DND-41 (cell line): Measurements from ENCODE around the gene ADD2.

Source experiments
- ATAC-seq: fragments of 200-7000 bp; cut with Tn5 transposase; 3 replicates; pipeline ENCODE4 v1.9.1; 2021; ENCODE audit warnings: low read depth; ENCODE audit not compliant: insufficient read depth
- DNase-seq: peaks from one replicate; pipeline ENCODE4 v3.0.0-alpha.2; 2020
- H2AFZ ChIP-seq: 2 replicates; pipeline ENCODE4 v1.6.0; 2012; ENCODE audit warnings: low read depth, low read length
- H3K27ac ChIP-seq: 2 replicates; pipeline ENCODE4 v1.5.1; 2012; ENCODE audit warnings: low read length, inconsistent platforms
- H3K27me3 ChIP-seq: fragments of 200-600 bp; sonication (generic); 2 replicates; pipeline ENCODE4 v1.6.0; 2012; ENCODE audit warnings: low read length, mild to moderate bottlenecking, inconsistent platforms; ENCODE audit not compliant: insufficient read depth, poor library complexity
- H3K36me3 ChIP-seq: 2 replicates; pipeline ENCODE4 v1.5.1; 2012; ENCODE audit warnings: low read length, inconsistent platforms; ENCODE audit not compliant: insufficient read depth
- H3K4me1 ChIP-seq: 2 replicates; pipeline ENCODE4 v1.5.1; 2012; ENCODE audit warnings: mild to moderate bottlenecking, low read length; ENCODE audit not compliant: insufficient read depth
- H3K4me2 ChIP-seq: 2 replicates; pipeline ENCODE4 v1.6.0; 2012; ENCODE audit warnings: mild to moderate bottlenecking, moderate library complexity, low read length, inconsistent platforms; ENCODE audit not compliant: insufficient read depth
- H3K4me3 ChIP-seq, 2 experiments: fragments of 200-600 bp in 1 of 2; shearing (Covaris generic) in 1 of 2; 2 replicates each; pipeline ENCODE4 v1.5.1; 2012 to 2016; ENCODE audit warnings: inconsistent platforms in 2 of 2, low read length in 2 of 2, mild to moderate bottlenecking in 2 of 2, low read depth in 1 of 2, moderate library complexity in 1 of 2
- H3K79me2 ChIP-seq: 2 replicates; pipeline ENCODE4 v1.6.0; 2012; ENCODE audit warnings: low read length, inconsistent platforms; ENCODE audit not compliant: insufficient read depth
- H3K9ac ChIP-seq: 2 replicates; pipeline ENCODE4 v1.6.0; 2012; ENCODE audit warnings: low read depth, mild to moderate bottlenecking, inconsistent platforms, low read length, moderate library complexity
- H3K9me3 ChIP-seq: 2 replicates; pipeline ENCODE4 v1.5.1; 2012; ENCODE audit warnings: low read length, moderate library complexity, mild to moderate bottlenecking, inconsistent platforms; ENCODE audit not compliant: insufficient read depth, severe bottlenecking
- H4K20me1 ChIP-seq: 2 replicates; pipeline ENCODE4 v1.6.0; 2012; ENCODE audit warnings: low read length; ENCODE audit not compliant: insufficient read depth
- EZH2 ChIP-seq: IDR thresholded peaks from 3 replicates; pipeline ENCODE4 v1.6.1; 2012; ENCODE audit warnings: borderline replicate concordance, low read depth, mild to moderate bottlenecking, moderate library complexity, low read length, inconsistent platforms; ENCODE audit not compliant: severe bottlenecking
- TF ChIP-seq, protein P1 (sequence below): IDR thresholded peaks from 2 replicates; pipeline ENCODE4 v1.5.1; 2012; ENCODE audit warnings: borderline replicate concordance, low read length, moderate library complexity, mild to moderate bottlenecking; ENCODE audit not compliant: poor library complexity, severe bottlenecking; ENCODE audit errors: extremely low read depth

The ADD2 gene

DNA sequence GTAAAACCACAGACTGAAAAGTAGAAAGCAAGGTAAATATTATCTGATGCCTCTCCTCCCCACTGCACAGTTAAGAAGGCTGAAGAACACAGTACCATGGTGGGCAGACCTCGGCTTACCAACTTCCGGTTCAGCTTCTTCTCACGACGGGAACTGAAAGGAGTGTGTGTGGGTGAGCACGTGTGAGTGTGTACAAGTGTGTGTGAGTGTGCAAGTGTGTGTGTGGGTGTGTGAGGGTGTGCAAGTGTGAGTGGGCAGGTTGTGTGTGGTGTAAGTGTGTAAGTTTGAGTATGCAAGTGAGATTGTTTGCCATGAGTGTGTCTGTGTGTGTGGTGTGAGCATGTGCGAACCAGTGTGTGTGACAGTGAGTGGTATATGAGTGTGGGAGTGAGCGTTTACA, 103.5 kb downstream of the ADD2 start:
- Histone ChIP-seq H3K79me2 (no peaks in the 10 kb centered on the region), H2AFZ (peak overlapping the region; percentile 51; the same call in 1 of the 2 replicates), H3K4me1 (peaks cover 18% of the 10 kb centered on the region), H3K27me3 (no peaks in the 10 kb centered on the region), H3K27ac (peak overlapping the region; percentile 38), H3K4me2 (peak overlapping the region; percentile 10; the same call in 1 of the 2 replicates), H3K9me3 (no peaks in the 10 kb centered on the region), H4K20me1 (no peaks in the 10 kb centered on the region), H3K9ac (no peak overlapping the region), H3K4me3 (no peak overlapping the region), H3K36me3 (no peaks in the 10 kb centered on the region)
- DNase-seq (peak; percentile 71), ATAC-seq (peak; percentile 97)
- TF ChIP-seq, protein P1, sequence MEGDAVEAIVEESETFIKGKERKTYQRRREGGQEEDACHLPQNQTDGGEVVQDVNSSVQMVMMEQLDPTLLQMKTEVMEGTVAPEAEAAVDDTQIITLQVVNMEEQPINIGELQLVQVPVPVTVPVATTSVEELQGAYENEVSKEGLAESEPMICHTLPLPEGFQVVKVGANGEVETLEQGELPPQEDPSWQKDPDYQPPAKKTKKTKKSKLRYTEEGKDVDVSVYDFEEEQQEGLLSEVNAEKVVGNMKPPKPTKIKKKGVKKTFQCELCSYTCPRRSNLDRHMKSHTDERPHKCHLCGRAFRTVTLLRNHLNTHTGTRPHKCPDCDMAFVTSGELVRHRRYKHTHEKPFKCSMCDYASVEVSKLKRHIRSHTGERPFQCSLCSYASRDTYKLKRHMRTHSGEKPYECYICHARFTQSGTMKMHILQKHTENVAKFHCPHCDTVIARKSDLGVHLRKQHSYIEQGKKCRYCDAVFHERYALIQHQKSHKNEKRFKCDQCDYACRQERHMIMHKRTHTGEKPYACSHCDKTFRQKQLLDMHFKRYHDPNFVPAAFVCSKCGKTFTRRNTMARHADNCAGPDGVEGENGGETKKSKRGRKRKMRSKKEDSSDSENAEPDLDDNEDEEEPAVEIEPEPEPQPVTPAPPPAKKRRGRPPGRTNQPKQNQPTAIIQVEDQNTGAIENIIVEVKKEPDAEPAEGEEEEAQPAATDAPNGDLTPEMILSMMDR: no peak
- no peak for TF ChIP-seq EZH2

DNA sequence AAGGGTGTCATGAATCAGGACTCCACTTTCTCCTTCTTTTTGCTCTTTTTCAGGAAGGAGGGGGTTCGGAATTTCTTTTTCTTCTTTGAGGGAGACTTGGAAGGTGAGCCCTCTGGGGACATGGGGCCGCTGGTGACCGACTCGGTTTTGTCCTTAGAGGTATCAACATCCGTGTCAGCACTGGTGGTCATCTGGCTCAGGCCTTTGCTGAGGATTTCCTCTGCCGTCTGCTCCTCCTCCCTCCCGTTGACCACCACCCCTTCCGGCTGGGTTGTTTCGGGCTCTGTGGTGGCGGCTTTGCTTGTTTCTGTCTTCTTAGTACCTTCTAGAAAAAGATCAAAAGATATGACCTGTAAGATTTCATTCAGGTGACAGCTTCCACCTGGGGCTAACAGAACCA, 104.6 kb downstream of the ADD2 start:
- Histone ChIP-seq H3K4me1 (peaks cover 18% of the 10 kb centered on the region), H3K9ac (no peak overlapping the region), H3K79me2 (no peaks in the 10 kb centered on the region), H3K9me3 (no peaks in the 10 kb centered on the region), H3K4me2 (no peak overlapping the region), H3K27ac (no peak overlapping the region), H3K4me3 (no peak overlapping the region), H2AFZ (no peak overlapping the region), H4K20me1 (no peaks in the 10 kb centered on the region), H3K27me3 (no peaks in the 10 kb centered on the region), H3K36me3 (no peaks in the 10 kb centered on the region)
- TF ChIP-seq, protein P1: no peak
- TF ChIP-seq EZH2: no peak
- ATAC-seq: no peak
- no peak for DNase-seq

DNA sequence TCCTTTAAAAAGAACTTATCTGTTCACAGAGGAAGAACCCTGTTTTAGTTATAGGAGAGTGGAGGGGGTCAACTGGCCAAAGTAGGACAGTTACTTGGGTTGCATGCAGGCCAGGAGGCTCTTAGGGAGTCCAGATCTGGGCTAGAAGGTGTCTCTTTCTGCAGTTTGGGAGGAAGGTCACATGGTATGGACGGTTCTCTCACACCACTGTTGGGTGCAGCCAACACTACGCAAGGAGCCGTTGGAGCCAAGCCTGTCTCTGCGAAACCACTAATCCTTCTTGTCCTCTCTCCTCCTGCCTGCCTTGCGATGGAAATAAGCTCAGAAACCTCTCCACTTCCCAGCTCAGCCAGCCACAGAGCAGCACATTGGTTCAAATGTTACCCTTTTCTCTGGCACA, 108.4 kb downstream of the ADD2 start:
- Histone ChIP-seq H3K4me2 (no peak overlapping the region), H3K79me2 (no peaks in the 10 kb centered on the region), H3K4me1 (peaks cover 35% of the 10 kb centered on the region), H3K4me3 (no peak overlapping the region), H3K27me3 (peaks cover 4% of the 10 kb centered on the region), H4K20me1 (no peaks in the 10 kb centered on the region), H3K27ac (no peak overlapping the region), H3K9me3 (no peaks in the 10 kb centered on the region), H2AFZ (no peak overlapping the region), H3K9ac (no peak overlapping the region), H3K36me3 (no peaks in the 10 kb centered on the region)
- ATAC-seq: no peak
- no peak for DNase-seq
- TF ChIP-seq, protein P1: no peak
- no peak for TF ChIP-seq EZH2

DNA sequence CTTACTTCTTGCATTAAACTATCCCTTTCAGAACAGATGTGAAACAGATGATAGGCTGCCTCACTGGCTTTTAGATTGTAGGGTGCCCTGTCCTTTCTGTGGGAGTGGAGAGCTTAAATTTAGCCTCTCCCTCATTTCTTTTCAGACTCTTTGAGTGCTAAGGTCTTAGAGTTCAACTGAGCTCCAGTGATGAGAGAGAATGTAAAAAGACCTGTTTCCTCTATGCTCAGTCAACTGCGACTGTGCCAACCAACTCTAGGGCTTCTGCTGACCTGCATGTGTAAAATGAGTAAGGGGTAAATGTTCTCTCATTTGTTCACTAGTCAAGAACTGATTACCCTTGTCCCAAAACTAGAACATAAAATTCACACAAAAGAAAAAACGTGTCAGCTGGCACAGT, 109.5 kb downstream of the ADD2 start:
- Histone ChIP-seq H3K4me1 (peaks cover 24% of the 10 kb centered on the region), H3K36me3 (no peaks in the 10 kb centered on the region), H3K27me3 (peaks cover 4% of the 10 kb centered on the region), H3K79me2 (no peaks in the 10 kb centered on the region), H3K27ac (no peak overlapping the region), H3K4me3 (no peak overlapping the region), H3K9ac (no peak overlapping the region), H3K9me3 (no peaks in the 10 kb centered on the region), H4K20me1 (no peaks in the 10 kb centered on the region), H3K4me2 (no peak overlapping the region), H2AFZ (no peak overlapping the region)
- no peak for DNase-seq
- TF ChIP-seq EZH2: no peak
- TF ChIP-seq, protein P1: no peak
- ATAC-seq: no peak
